ENCODE measurements around the gene HOXA1.

DNA sequence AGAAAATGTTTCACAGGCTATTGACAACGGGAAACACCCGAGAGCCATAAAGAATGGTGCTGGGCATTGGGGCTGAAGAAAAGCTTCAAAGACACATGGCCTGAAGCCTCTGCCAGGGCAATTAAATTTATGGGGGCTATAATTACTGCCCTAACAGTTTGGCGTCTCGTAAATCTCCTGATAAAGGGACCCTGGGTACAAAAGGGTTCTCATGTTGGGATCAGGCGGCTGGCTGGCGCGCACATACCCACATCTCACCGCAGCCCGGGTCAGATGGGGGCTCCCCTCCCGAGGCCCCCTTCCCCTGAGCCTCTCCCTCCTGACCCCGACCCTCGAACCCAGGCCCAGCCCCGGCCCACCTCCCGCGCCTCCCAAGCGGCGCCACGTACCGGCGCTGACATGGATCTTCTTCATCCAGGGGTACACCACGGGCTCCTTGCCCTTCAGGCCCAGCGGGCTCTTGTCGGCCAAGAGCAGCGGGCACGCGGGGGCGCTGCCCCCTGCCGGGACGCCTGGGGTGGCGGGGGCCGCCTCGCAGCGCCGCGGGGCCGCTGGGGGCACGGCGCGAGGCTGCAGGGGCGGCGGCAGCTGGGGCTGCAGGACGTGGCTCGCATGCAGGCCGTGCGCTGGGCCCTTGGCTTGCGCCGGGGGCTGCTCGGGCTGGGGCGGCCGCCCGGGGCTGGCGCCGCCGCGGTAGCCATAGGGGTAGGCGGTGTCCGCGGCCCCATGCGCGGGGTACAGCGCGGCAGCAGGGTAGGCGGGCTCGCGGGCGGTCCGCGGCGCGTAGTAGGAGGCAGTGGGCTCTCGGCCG is 34.1 kb upstream of the HOXA1 start:
- TF ChIP-seq TCF12 (IDR thresholded peaks at IDR 0.05; ENCODE audit: low read depth) (no peak), FOXM1 (IDR thresholded peaks at IDR 0.05; ENCODE audit: borderline replicate concordance, low read depth) (no peak), TAF1 (IDR thresholded peaks at IDR 0.05; ENCODE audit: low read depth) (no peak), CREB1 (IDR thresholded peaks at IDR 0.05; ENCODE audit: low read depth) (no peak), TEAD4 (IDR thresholded peaks at IDR 0.05) (no peak), RAD21 (IDR thresholded peaks at IDR 0.05; ENCODE audit: low read depth) (no peak), EP300 (IDR thresholded peaks at IDR 0.05; ENCODE audit: borderline replicate concordance) (no peak), CEBPB (IDR thresholded peaks at IDR 0.05) (no peak), MAX (IDR thresholded peaks at IDR 0.05) (no peak), YY1 (IDR thresholded peaks at IDR 0.05; ENCODE audit: low read depth) (no peak), NFIC (IDR thresholded peaks at IDR 0.05) (no peak)
- TF ChIP-seq, protein P1, sequence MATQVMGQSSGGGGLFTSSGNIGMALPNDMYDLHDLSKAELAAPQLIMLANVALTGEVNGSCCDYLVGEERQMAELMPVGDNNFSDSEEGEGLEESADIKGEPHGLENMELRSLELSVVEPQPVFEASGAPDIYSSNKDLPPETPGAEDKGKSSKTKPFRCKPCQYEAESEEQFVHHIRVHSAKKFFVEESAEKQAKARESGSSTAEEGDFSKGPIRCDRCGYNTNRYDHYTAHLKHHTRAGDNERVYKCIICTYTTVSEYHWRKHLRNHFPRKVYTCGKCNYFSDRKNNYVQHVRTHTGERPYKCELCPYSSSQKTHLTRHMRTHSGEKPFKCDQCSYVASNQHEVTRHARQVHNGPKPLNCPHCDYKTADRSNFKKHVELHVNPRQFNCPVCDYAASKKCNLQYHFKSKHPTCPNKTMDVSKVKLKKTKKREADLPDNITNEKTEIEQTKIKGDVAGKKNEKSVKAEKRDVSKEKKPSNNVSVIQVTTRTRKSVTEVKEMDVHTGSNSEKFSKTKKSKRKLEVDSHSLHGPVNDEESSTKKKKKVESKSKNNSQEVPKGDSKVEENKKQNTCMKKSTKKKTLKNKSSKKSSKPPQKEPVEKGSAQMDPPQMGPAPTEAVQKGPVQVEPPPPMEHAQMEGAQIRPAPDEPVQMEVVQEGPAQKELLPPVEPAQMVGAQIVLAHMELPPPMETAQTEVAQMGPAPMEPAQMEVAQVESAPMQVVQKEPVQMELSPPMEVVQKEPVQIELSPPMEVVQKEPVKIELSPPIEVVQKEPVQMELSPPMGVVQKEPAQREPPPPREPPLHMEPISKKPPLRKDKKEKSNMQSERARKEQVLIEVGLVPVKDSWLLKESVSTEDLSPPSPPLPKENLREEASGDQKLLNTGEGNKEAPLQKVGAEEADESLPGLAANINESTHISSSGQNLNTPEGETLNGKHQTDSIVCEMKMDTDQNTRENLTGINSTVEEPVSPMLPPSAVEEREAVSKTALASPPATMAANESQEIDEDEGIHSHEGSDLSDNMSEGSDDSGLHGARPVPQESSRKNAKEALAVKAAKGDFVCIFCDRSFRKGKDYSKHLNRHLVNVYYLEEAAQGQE (IDR thresholded peaks at IDR 0.05; ENCODE audit: low read depth) = no peak

Data from Ishikawa (cell line).